GM10266 (cell line): Measurements from ENCODE around the gene CLC.
"Not testable (repeated sequence)": the region's sequence is repeated elsewhere in the genome, so short reads cannot be mapped to it uniquely, and the experiment has no call there.

Source experiments
- DNase-seq: peaks from one replicate; pipeline ENCODE4 v3.0.0; 2012; ENCODE audit errors: extremely low spot score
- TF ChIP-seq, protein P1 (sequence below): IDR thresholded peaks from 2 replicates; pipeline ENCODE4 v1.5.1; 2012; ENCODE audit warnings: mild to moderate bottlenecking, low read depth; ENCODE audit not compliant: control insufficient read depth, insufficient read depth; ENCODE audit errors: missing control alignments

CLC gene

DNA sequence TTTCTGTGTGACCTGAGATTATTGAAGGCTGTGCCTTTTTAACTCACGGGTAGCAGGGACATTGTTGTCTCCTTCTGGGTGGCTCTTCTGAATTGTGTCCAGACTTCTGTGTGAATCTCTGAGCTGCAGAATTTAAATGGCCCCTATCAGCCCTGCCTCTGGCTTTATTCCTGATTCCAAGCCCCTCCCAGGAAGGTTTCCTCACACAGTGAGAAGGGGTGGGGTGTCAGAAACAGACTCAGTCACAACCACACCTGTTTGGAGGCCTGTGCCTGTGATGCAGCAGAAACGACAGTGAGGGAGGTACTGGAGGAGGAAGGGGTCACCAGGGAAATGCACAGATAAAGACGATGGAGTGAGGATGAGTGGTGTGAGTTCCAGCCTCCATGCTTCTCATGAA is at the start of gene CLC:
TSS of gene CLC (minus strand) at position 139 of the 400 bp plus-strand sequence. CDS start at position 62, 77 bp downstream.
- DNase-seq = no peak
- TF ChIP-seq, protein P1, sequence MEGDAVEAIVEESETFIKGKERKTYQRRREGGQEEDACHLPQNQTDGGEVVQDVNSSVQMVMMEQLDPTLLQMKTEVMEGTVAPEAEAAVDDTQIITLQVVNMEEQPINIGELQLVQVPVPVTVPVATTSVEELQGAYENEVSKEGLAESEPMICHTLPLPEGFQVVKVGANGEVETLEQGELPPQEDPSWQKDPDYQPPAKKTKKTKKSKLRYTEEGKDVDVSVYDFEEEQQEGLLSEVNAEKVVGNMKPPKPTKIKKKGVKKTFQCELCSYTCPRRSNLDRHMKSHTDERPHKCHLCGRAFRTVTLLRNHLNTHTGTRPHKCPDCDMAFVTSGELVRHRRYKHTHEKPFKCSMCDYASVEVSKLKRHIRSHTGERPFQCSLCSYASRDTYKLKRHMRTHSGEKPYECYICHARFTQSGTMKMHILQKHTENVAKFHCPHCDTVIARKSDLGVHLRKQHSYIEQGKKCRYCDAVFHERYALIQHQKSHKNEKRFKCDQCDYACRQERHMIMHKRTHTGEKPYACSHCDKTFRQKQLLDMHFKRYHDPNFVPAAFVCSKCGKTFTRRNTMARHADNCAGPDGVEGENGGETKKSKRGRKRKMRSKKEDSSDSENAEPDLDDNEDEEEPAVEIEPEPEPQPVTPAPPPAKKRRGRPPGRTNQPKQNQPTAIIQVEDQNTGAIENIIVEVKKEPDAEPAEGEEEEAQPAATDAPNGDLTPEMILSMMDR = no peak

DNA sequence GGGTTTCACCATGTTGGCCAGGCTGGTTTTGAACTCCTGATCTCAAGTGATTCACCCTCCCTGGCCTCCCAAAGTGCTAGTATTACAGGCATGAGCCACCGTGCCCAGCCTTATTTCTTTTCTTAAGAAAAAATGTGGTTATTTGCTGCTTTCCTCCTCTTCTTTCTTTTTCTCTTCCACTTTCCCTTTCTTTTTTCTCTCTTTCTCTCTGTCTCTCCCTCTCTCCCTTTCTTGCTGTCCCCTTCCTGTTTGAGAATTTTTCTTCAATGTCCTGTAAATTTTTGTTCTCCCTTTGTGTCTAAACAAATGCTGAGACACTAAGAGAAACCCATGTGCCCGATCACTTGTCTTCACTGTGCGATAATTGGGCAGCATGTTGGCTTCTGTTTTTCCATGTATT is 43.1 kb upstream of the CLC start:
- DNase-seq = no peak
- TF ChIP-seq, protein P1 = no peak

GRCh38 chr19:39778763-39779162 is 40.9 kb upstream of the CLC start, which contains the start of gene LEUTX:
Gene LEUTX, plus strand, starts transcription at chr19:39778854. Its CDS starts 67 bp downstream, at chr19:39778921.
- DNase-seq = peak; percentile 28
- TF ChIP-seq, protein P1 = no peak

DNA sequence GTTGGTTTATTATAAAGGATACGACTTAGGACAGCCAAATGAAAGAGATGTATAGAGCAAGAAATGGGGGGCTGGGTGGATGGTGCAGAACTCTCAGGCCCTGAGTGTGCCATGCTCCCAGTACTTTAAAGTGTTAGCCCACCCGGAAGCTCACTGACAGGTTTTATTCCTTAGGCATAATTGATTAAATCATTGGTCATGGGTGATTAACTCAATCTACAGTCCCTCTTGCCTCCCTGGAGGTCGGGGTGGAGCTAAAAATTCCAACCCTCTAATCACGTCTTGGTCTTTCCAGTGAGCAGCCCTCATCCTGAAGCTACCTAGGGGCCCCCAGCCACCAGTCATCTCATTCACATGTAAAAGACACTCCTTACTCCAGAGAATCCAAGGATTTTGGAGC is 31.0 kb upstream of the CLC start:
- TF ChIP-seq, protein P1 = no peak
- no peak for DNase-seq

- DNase-seq = no peak
- TF ChIP-seq, protein P1 = no peak
These were observed 30.5 kb upstream of the CLC start for GRCh38 chr19:39768334-39768733.

- no peak for DNase-seq
- TF ChIP-seq, protein P1 = peak; percentile 53
These were observed 27.6 kb upstream of the CLC start for GRCh38 chr19:39765091-39766076.

GRCh38 chr19:39761851-39762250 is 24.0 kb upstream of the CLC start:
- DNase-seq = not testable (repeated sequence)
